ENCODE data around the gene TMC1.

DNA sequence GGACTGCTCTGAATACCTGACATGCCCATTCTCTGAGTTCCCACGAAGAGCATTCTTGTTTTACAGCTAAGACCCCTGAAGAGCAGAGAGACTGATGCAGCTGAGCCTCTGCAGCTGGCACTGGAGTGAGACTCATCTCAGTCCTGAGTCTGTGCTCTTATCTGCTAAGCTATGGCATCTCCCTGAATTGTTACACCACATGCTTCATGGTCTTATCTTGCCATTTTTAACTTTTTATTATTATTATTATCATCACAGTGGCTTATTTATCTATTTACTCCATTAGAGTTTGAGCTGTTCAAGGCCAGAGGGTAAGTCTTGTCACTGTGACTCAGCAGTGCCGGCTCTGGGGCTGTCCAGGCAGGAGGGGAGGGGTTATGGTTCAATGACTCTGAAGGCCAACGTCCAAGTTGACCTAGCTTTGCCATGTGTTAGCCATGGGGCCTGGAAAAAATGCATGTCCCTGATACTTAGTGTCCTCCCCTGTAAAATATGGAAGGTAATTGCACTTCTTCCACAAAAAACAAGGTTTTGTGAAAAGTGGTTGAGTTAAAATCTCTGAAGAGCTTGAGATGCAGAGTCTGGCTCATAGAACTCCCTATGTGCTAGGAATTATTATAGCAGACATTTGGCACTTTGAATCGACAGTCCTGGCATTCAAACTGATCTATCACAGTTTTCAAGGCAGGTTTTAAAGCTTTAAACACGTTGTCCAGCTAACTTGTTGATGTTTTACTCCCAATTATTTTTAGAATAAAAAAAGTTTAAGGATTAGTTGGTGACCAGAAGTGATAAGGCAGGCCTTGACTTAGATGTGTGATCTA lies 336.9 kb downstream of the TMC1 start:
- TF ChIP-seq, protein P1, sequence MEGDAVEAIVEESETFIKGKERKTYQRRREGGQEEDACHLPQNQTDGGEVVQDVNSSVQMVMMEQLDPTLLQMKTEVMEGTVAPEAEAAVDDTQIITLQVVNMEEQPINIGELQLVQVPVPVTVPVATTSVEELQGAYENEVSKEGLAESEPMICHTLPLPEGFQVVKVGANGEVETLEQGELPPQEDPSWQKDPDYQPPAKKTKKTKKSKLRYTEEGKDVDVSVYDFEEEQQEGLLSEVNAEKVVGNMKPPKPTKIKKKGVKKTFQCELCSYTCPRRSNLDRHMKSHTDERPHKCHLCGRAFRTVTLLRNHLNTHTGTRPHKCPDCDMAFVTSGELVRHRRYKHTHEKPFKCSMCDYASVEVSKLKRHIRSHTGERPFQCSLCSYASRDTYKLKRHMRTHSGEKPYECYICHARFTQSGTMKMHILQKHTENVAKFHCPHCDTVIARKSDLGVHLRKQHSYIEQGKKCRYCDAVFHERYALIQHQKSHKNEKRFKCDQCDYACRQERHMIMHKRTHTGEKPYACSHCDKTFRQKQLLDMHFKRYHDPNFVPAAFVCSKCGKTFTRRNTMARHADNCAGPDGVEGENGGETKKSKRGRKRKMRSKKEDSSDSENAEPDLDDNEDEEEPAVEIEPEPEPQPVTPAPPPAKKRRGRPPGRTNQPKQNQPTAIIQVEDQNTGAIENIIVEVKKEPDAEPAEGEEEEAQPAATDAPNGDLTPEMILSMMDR (IDR thresholded peaks at IDR 0.05; ENCODE audit: borderline replicate concordance, extremely low read depth, low read length, poor library complexity, severe bottlenecking): no peak
- TF ChIP-seq EZH2 (IDR thresholded peaks at IDR 0.05; ENCODE audit: borderline replicate concordance, low read depth, low read length, severe bottlenecking): no peak
